HepG2 (cell line): ENCODE measurements around the gene HOXC10. TPM values are rescaled to one million over a fixed set of nuclear protein-coding genes. Genes with fewer than 3 reads are reported as not detected.

Source experiments
- ELF1 ChIP-seq: sonication (generic); formaldehyde crosslinking; IDR thresholded peaks from 2 replicates; pipeline ENCODE4 v1.4.0; 2020; ENCODE audit warnings: missing genetic modification reagents
- GABPB1 ChIP-seq: IDR thresholded peaks from 2 replicates; pipeline ENCODE4 v1.6.1; 2016; ENCODE audit warnings: mild to moderate bottlenecking, missing genetic modification reagents, moderate library complexity, missing compliant biosample characterization
- HOXA3 ChIP-seq: sonication (generic); formaldehyde crosslinking; IDR thresholded peaks from 2 replicates; pipeline ENCODE4 v1.5.0; 2020; ENCODE audit warnings: missing genetic modification reagents
- ISX ChIP-seq: sonication (generic); formaldehyde crosslinking; conservative IDR thresholded peaks from 2 replicates; pipeline ENCODE4 v1.5.0; 2020; ENCODE audit warnings: missing genetic modification reagents
- KDM3A ChIP-seq: IDR thresholded peaks from 2 replicates; pipeline ENCODE4 v1.6.1; 2018; ENCODE audit warnings: low read depth, missing compliant biosample characterization
- NR2C2 ChIP-seq: sonication (generic); formaldehyde crosslinking; IDR thresholded peaks from 2 replicates; pipeline ENCODE4 v1.4.0; 2020; ENCODE audit warnings: missing genetic modification reagents, mild to moderate bottlenecking, moderate library complexity, borderline replicate concordance
- NR2F1 ChIP-seq, 2 experiments: fragments of 450-650 bp in 1 of 2; formaldehyde crosslinking in 1 of 2; IDR thresholded peaks; 2 replicates each; pipeline versions ENCODE4 v1.5.0 to v1.6.1; 2016 to 2020; ENCODE audit warnings: mild to moderate bottlenecking in 1 of 2, missing compliant biosample characterization in 1 of 2, missing genetic modification reagents in 1 of 2, moderate library complexity in 1 of 2
- PATZ1 ChIP-seq: sonication (generic); formaldehyde crosslinking; IDR thresholded peaks from 2 replicates; pipeline ENCODE4 v1.4.0; 2020; ENCODE audit warnings: missing genetic modification reagents
- RXRB ChIP-seq: IDR thresholded peaks from 2 replicates; pipeline ENCODE4 v1.6.1; 2016; ENCODE audit warnings: borderline replicate concordance, missing genetic modification reagents, missing compliant biosample characterization
- STAG1 ChIP-seq: sonication (generic); formaldehyde crosslinking; IDR thresholded peaks from 2 replicates; pipeline ENCODE4 v1.4.0; 2020; ENCODE audit warnings: missing genetic modification reagents
- ZBTB10 ChIP-seq: sonication (generic); formaldehyde crosslinking; IDR thresholded peaks from 2 replicates; pipeline ENCODE4 v1.4.0; 2020; ENCODE audit warnings: missing genetic modification reagents, borderline replicate concordance
- ZHX2 ChIP-seq, 2 experiments: sonication (generic) in 1 of 2; formaldehyde crosslinking in 1 of 2; IDR thresholded peaks; 2 replicates each; pipeline versions ENCODE4 v1.6.1 to v1.9.0; 2014 to 2022; ENCODE audit warnings: antibody characterized with exemption in 1 of 2, borderline replicate concordance in 1 of 2, inconsistent platforms in 1 of 2, low read depth in 1 of 2, missing genetic modification reagents in 1 of 2
- ZNF350 ChIP-seq: sonication (generic); formaldehyde crosslinking; IDR thresholded peaks from 2 replicates; pipeline ENCODE4 v1.4.0; 2020; ENCODE audit warnings: mild to moderate bottlenecking, low read depth, missing genetic modification reagents, borderline replicate concordance
- ZNF460 ChIP-seq: sonication (generic); formaldehyde crosslinking; IDR thresholded peaks from 2 replicates; pipeline ENCODE4 v1.5.1; 2020; ENCODE audit warnings: missing genetic modification reagents, mild to moderate bottlenecking, borderline replicate concordance
- ZNF691 ChIP-seq: sonication (generic); formaldehyde crosslinking; IDR thresholded peaks from 2 replicates; pipeline ENCODE4 v1.4.0; 2020; ENCODE audit warnings: missing genetic modification reagents, low read depth, mild to moderate bottlenecking, borderline replicate concordance
- polyA plus RNA-seq, 8 experiments: library from polyadenylated mRNA; depleted of rRNA in 3 of 8; stranded (reverse) in 7 of 8; unstranded in 1 of 8; fragments of >200 nt; fragmentation: Illumina TruSeq in 4 of 8; extraction: Trizol in 4 of 8; gene quantifications; 2 replicates each; pipeline versions ENCODE4 v1.2.1 to v1.2.3, GENCODE V29; 2011 to 2016; ENCODE audit warnings: low read depth in 4 of 8, missing spikeins in 1 of 8, mixed read lengths in 1 of 8; ENCODE audit not compliant: insufficient read depth in 1 of 8
- total RNA-seq, 5 experiments: library from RNA; depleted of rRNA; stranded (reverse); fragments of >200 nt; fragmentation: Illumina TruSeq; extraction: Trizol; gene quantifications; 2 replicates each; pipeline ENCODE4 v1.2.3, GENCODE V29; 2016; ENCODE audit warnings: low read depth in 1 of 5

The HOXC10 gene
- total and polyA plus RNA-seq, 2 of the 13 experiments (the other 11 are each of a cell fraction or from before 2014, with no cell fraction given), result not detected

GRCh38 chr12:53984901-53985691 is at the start of gene HOXC10 (continued):
- TF ChIP-seq ZNF691, result no peak
- no peak for TF ChIP-seq ZNF460
- peak; percentile 42 for TF ChIP-seq GABPB1 (CRISPR knock-in tag)
- no peak for TF ChIP-seq ISX (CRISPR knock-in tag)
- 0 out of 2 replicates have a peak, but pooled peaks have one; percentile 28 for TF ChIP-seq KDM3A (CRISPR knock-in tag)
- no peak for TF ChIP-seq ELF1
- peak; percentile 72 for TF ChIP-seq HOXA3 (CRISPR knock-in tag)
- TF ChIP-seq PATZ1 (CRISPR knock-in tag), result 0 out of 2 replicates have a peak, but pooled peaks have one; percentile 29
- peak; percentile 74 for TF ChIP-seq STAG1 (CRISPR knock-in tag)
- no peak for TF ChIP-seq ZBTB10 (CRISPR knock-in tag)
- TF ChIP-seq RXRB (CRISPR knock-in tag), result 0 out of 2 replicates have a peak, but pooled peaks have one; percentile 19
- peak in 1 of 2 experiments; percentile 57; a peak in 1 of 4 replicates for TF ChIP-seq NR2F1 (CRISPR knock-in tag; IDR thresholded peaks at IDR 0.05)
- peak; percentile 64; the same call in 1 of the 2 replicates for TF ChIP-seq ZHX2 (IDR thresholded peaks at IDR 0.05; ENCODE audit: low read depth)
- TF ChIP-seq ZHX2 (CRISPR knock-in tag; IDR thresholded peaks at IDR 0.05; ENCODE audit: borderline replicate concordance), result no peak
- TF ChIP-seq NR2C2 (CRISPR knock-in tag), result peak; percentile 74; the same call in 1 of the 2 replicates
- TF ChIP-seq ZNF350, result no peak
